Measurements from ENCODE around the gene PTBP3.

DNA sequence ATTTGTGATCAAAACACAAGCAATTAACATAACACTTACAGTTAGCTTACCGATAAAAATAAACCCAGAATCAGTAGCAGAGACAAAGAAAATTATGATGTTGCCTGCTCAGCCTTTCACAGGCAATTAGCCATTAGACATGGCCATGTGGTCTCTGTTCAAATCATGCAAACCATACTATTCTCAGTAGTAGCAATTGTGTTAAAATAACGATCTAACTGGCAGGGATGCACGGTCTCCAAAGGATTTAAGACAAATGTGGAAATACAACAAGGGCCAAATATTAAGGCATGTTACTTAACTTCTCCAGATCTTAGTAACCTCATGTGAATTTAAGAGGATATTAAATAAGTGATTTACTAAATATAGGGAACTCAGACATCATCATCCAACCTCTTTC lies 59.5 kb downstream of the PTBP3 start:
- TF ChIP-seq, protein P1, sequence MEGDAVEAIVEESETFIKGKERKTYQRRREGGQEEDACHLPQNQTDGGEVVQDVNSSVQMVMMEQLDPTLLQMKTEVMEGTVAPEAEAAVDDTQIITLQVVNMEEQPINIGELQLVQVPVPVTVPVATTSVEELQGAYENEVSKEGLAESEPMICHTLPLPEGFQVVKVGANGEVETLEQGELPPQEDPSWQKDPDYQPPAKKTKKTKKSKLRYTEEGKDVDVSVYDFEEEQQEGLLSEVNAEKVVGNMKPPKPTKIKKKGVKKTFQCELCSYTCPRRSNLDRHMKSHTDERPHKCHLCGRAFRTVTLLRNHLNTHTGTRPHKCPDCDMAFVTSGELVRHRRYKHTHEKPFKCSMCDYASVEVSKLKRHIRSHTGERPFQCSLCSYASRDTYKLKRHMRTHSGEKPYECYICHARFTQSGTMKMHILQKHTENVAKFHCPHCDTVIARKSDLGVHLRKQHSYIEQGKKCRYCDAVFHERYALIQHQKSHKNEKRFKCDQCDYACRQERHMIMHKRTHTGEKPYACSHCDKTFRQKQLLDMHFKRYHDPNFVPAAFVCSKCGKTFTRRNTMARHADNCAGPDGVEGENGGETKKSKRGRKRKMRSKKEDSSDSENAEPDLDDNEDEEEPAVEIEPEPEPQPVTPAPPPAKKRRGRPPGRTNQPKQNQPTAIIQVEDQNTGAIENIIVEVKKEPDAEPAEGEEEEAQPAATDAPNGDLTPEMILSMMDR (IDR thresholded peaks at IDR 0.05; ENCODE audit: low read length): no peak
- TF ChIP-seq EZH2 (IDR thresholded peaks at IDR 0.05; ENCODE audit: borderline replicate concordance, low read length): no peak
